Spinal cord (tissue), 10 donors: ENCODE results near the gene ARHGAP5. TPM values are rescaled to one million over a fixed set of nuclear protein-coding genes. Genes with fewer than 3 reads are reported as not detected.

Experiments
- DNase-seq, 6 donors: peaks; one replicate each; pipeline versions ENCODE4 v3.0.0 to v3.0.0-alpha.2; 2013 to 2015; ENCODE audit warnings: low spot score in 6 of 6, low read depth in 4 of 6
- H3K27ac ChIP-seq: one replicate; pipeline ENCODE4 v1.5.1; 2013; ENCODE audit warnings: low read depth, low read length, control low read depth
- H3K27me3 ChIP-seq: one replicate; pipeline ENCODE4 v1.6.1; 2013; ENCODE audit warnings: low read length; ENCODE audit not compliant: control insufficient read depth, insufficient read depth
- H3K36me3 ChIP-seq: one replicate; pipeline ENCODE4 v1.6.1; 2013; ENCODE audit warnings: low read length; ENCODE audit not compliant: control insufficient read depth, insufficient read depth
- H3K4me1 ChIP-seq: one replicate; pipeline ENCODE4 v1.6.1; 2013; ENCODE audit warnings: low read length; ENCODE audit not compliant: control insufficient read depth, insufficient read depth
- H3K4me3 ChIP-seq: one replicate; pipeline ENCODE4 v1.5.1; 2013; ENCODE audit warnings: low read depth, low read length, control low read depth
- H3K9me3 ChIP-seq: one replicate; pipeline ENCODE4 v1.6.1; 2013; ENCODE audit warnings: low read length; ENCODE audit not compliant: control insufficient read depth, insufficient read depth
- WGBS: methylation state at CpG from one replicate; pipeline ENCODE4 v1.1.5; 2013; ENCODE audit warnings: missing lambda C conversion rate; ENCODE audit not compliant: insufficient coverage; 5-methylcytosine and 5-hydroxymethylcytosine counted together
- polyA plus RNA-seq, 2 donors: library from polyadenylated mRNA; unstranded; fragments of 120-200 nt; gene quantifications; one replicate each; pipeline ENCODE4 v1.2.1, GENCODE V29; 2013; ENCODE audit not compliant: insufficient read length in 2 of 2
- total RNA-seq, 2 donors: library from RNA; depleted of rRNA in 1 of 2; stranded (reverse); fragments of 120-200 nt in 1 of 2; fragments of >200 nt in 1 of 2; gene quantifications; one replicate each; pipeline versions ENCODE4 v1.2.3 to v1.2.4, GENCODE V29; 2013 to 2014
- donor health status: healthy.

ARHGAP5 gene
- total and polyA plus RNA-seq, 4 donors: 60.2 to 306 (median 149) TPM

- Histone ChIP-seq H3K27ac (no peak overlapping the region), H3K27me3 (no peaks in the 10 kb centered on the region), H3K36me3 (peaks cover 19% of the 10 kb centered on the region), H3K4me3 (no peak overlapping the region), H3K9me3 (no peaks in the 10 kb centered on the region), H3K4me1 (no peaks in the 10 kb centered on the region)
- WGBS: 100% methylated on average over 2 of the region's 2 CpGs
- DNase-seq: no peak
Measured at GRCh38 chr14:32150392-32150791, 73.3 kb downstream of the ARHGAP5 start.

GRCh38 chr14:32166029-32166428 lies 88.9 kb downstream of the ARHGAP5 start:
- Histone ChIP-seq H3K9me3 (no peaks in the 10 kb centered on the region), H3K4me3 (no peak overlapping the region), H3K27me3 (no peaks in the 10 kb centered on the region), H3K4me1 (no peaks in the 10 kb centered on the region), H3K27ac (no peak overlapping the region), H3K36me3 (no peaks in the 10 kb centered on the region)
- no CpG with 5 or more reads among the region's 2 CpGs for WGBS
- no peak for DNase-seq

GRCh38 chr14:32166924-32167323 lies 89.8 kb downstream of the ARHGAP5 start:
- WGBS: 91% methylated on average over 1 of the region's 1 CpG

GRCh38 chr14:32167907-32168306 lies 90.8 kb downstream of the ARHGAP5 start:
- Histone ChIP-seq H3K27ac (no peak overlapping the region), H3K4me3 (no peak overlapping the region), H3K36me3 (no peaks in the 10 kb centered on the region), H3K27me3 (no peaks in the 10 kb centered on the region), H3K4me1 (no peaks in the 10 kb centered on the region), H3K9me3 (no peaks in the 10 kb centered on the region)
- DNase-seq: no peak
- WGBS: 61% methylated on average over 3 of the region's 3 CpGs

More at GRCh38 chr14:32166924-32167323, 89.8 kb downstream of the ARHGAP5 start:
- Histone ChIP-seq H3K27ac (no peak overlapping the region), H3K36me3 (no peaks in the 10 kb centered on the region), H3K27me3 (no peaks in the 10 kb centered on the region), H3K4me1 (no peaks in the 10 kb centered on the region), H3K9me3 (no peaks in the 10 kb centered on the region), H3K4me3 (no peak overlapping the region)
- DNase-seq: no peak

- Histone ChIP-seq H3K4me3 (no peak overlapping the region), H3K9me3 (no peaks in the 10 kb centered on the region), H3K4me1 (no peaks in the 10 kb centered on the region), H3K36me3 (no peaks in the 10 kb centered on the region), H3K27ac (no peak overlapping the region), H3K27me3 (no peaks in the 10 kb centered on the region)
- DNase-seq: no peak
- 96% methylated on average over 2 of the region's 3 CpGs for WGBS
Measured at GRCh38 chr14:32169191-32169590, 92.1 kb downstream of the ARHGAP5 start.

- Histone ChIP-seq H3K9me3 (no peaks in the 10 kb centered on the region), H3K36me3 (no peaks in the 10 kb centered on the region), H3K27me3 (no peaks in the 10 kb centered on the region), H3K27ac (no peak overlapping the region), H3K4me1 (no peaks in the 10 kb centered on the region), H3K4me3 (no peak overlapping the region)
- 100% methylated on average over 1 of the region's 5 CpGs for WGBS
- DNase-seq: no peak
Measured at GRCh38 chr14:32171469-32171868, 94.4 kb downstream of the ARHGAP5 start.

GRCh38 chr14:32183151-32184058 lies 106.3 kb downstream of the ARHGAP5 start:
- no peak overlapping the region for H3K4me3 ChIP-seq
- H3K27ac ChIP-seq: no peak overlapping the region
- no peaks in the 10 kb centered on the region for H3K27me3 ChIP-seq
- WGBS: 100% methylated on average over 1 of the region's 2 CpGs
- no peaks in the 10 kb centered on the region for H3K36me3 ChIP-seq
- H3K4me1 ChIP-seq: no peaks in the 10 kb centered on the region
- H3K9me3 ChIP-seq: no peaks in the 10 kb centered on the region
- DNase-seq: no peak

GRCh38 chr14:32185097-32185496 lies 108.0 kb downstream of the ARHGAP5 start:
- DNase-seq: no peak
- no peak overlapping the region for H3K27ac ChIP-seq
- WGBS: no CpG with 5 or more reads among the region's 1 CpG
- H3K36me3 ChIP-seq: no peaks in the 10 kb centered on the region
- H3K27me3 ChIP-seq: no peaks in the 10 kb centered on the region
- H3K4me3 ChIP-seq: no peak overlapping the region
- H3K4me1 ChIP-seq: no peaks in the 10 kb centered on the region
- H3K9me3 ChIP-seq: no peaks in the 10 kb centered on the region

GRCh38 chr14:32186248-32186647 lies 109.1 kb downstream of the ARHGAP5 start:
- Histone ChIP-seq H3K27me3 (no peaks in the 10 kb centered on the region), H3K9me3 (no peaks in the 10 kb centered on the region), H3K27ac (no peak overlapping the region), H3K4me3 (no peak overlapping the region), H3K4me1 (no peaks in the 10 kb centered on the region), H3K36me3 (no peaks in the 10 kb centered on the region)
- no peak for DNase-seq

- WGBS: 100% methylated on average over 1 of the region's 1 CpG
- no peaks in the 10 kb centered on the region for H3K9me3 ChIP-seq
- no peak for DNase-seq
Measured at GRCh38 chr14:32189811-32190210, 112.7 kb downstream of the ARHGAP5 start.

More at GRCh38 chr14:32189811-32190210, 112.7 kb downstream of the ARHGAP5 start:
- Histone ChIP-seq H3K27me3 (no peaks in the 10 kb centered on the region), H3K4me1 (no peaks in the 10 kb centered on the region), H3K4me3 (no peak overlapping the region), H3K27ac (no peak overlapping the region), H3K36me3 (no peaks in the 10 kb centered on the region)
